Vagina (tissue), 2 donors: ENCODE measurements around the gene TASP1. TPM values are rescaled to one million over a fixed set of nuclear protein-coding genes. Genes with fewer than 3 reads are reported as not detected.

ENCODE experiments used
- DNase-seq, 2 donors: peaks; one replicate each; pipeline ENCODE4 v3.0.0-alpha.2; 2017; ENCODE audit errors: extremely low spot score in 2 of 2
- H3K27ac ChIP-seq: fragments of 200-600 bp; sonication (generic); one replicate; pipeline ENCODE4 v1.5.1; 2019
- H3K27me3 ChIP-seq: fragments of 200-600 bp; sonication (generic); one replicate; pipeline ENCODE4 v1.5.1; 2019
- H3K36me3 ChIP-seq, 2 donors: fragments of 200-600 bp; sonication (generic); one replicate each; pipeline ENCODE4 v1.5.1; 2017 to 2019
- H3K4me1 ChIP-seq: fragments of 200-600 bp; sonication (generic); one replicate; pipeline ENCODE4 v1.5.1; 2019
- H3K4me3 ChIP-seq, 2 donors: fragments of 200-600 bp; sonication (generic); 1 replicate in 1 of 2; 2 replicates in 1 of 2; pipeline ENCODE4 v1.5.1; 2016 to 2019
- H3K9me3 ChIP-seq: fragments of 200-600 bp; sonication (generic); one replicate; pipeline ENCODE4 v1.5.1; 2019
- CTCF ChIP-seq, 3 experiments: fragments of 450-650 bp in 2 of 3; fragments of 200-600 bp in 1 of 3; sonication (generic) in 1 of 3; IDR thresholded peaks; one replicate each; pipeline ENCODE4 v1.5.1; 2017 to 2019; ENCODE audit warnings: antibody characterized with exemption in 3 of 3, mild to moderate bottlenecking in 2 of 3, moderate library complexity in 2 of 3
- POLR2A ChIP-seq, 2 donors: fragments of 450-650 bp; IDR thresholded peaks; one replicate each; pipeline ENCODE4 v1.6.1; 2017; ENCODE audit warnings: antibody characterized with exemption in 2 of 2, mild to moderate bottlenecking in 2 of 2, moderate library complexity in 2 of 2
- POLR2AphosphoS5 ChIP-seq, 2 donors: sonication (generic); formaldehyde crosslinking; IDR thresholded peaks; one replicate each; pipeline ENCODE4 v1.9.0; 2017; ENCODE audit warnings: antibody characterized with exemption in 2 of 2, mild to moderate bottlenecking in 2 of 2, low read depth in 1 of 2; ENCODE audit not compliant: insufficient read depth in 1 of 2
- intact Hi-C: fragments of 100-400 bp; cut with DNase I; formaldehyde crosslinking; loops from one replicate; pipeline ENCODE4 v1.15.1; 2023
- total RNA-seq: library from RNA; depleted of rRNA; stranded (reverse); fragments of >200 nt; gene quantifications from one replicate; pipeline ENCODE4 v1.2.3, GENCODE V29; 2016

The TASP1 gene
- total RNA-seq, 1 donor from 2014 or later, result 12.5 TPM

GRCh38 chr20:13683833-13684232 is 45.1 kb upstream of the TASP1 start:
- Histone ChIP-seq H3K36me3 (no peaks in the 10 kb centered on the region), H3K4me1 (no peaks in the 10 kb centered on the region), H3K27me3 (no peaks in the 10 kb centered on the region), H3K9me3 (no peaks in the 10 kb centered on the region), H3K4me3 (no peak overlapping the region), H3K27ac (no peak overlapping the region)
- no peak for DNase-seq
- intact Hi-C loops, result no loop called here
- TF ChIP-seq POLR2A (IDR thresholded peaks at IDR 0.05) (no peak), POLR2AphosphoS5 (IDR thresholded peaks at IDR 0.05; ENCODE audit: insufficient read depth in 1 of 2, low read depth in 1 of 2) (no peak), CTCF (IDR thresholded peaks at IDR 0.05) (no peak)

GRCh38 chr20:13681248-13682125 is 42.8 kb upstream of the TASP1 start:
- no peak for DNase-seq
- Histone ChIP-seq H3K4me1 (no peaks in the 10 kb centered on the region), H3K27me3 (no peaks in the 10 kb centered on the region), H3K9me3 (no peaks in the 10 kb centered on the region), H3K36me3 (no peaks in the 10 kb centered on the region), H3K27ac (no peak overlapping the region), H3K4me3 (no peak overlapping the region)
- TF ChIP-seq POLR2A (IDR thresholded peaks at IDR 0.05) (no peak), POLR2AphosphoS5 (IDR thresholded peaks at IDR 0.05; ENCODE audit: insufficient read depth in 1 of 2, low read depth in 1 of 2) (no peak), CTCF (IDR thresholded peaks at IDR 0.05) (no peak)
- intact Hi-C loops, result no loop called here

- no peaks in the 10 kb centered on the region for H3K4me1 ChIP-seq
- H3K36me3 ChIP-seq, result no peaks in the 10 kb centered on the region
- no peaks in the 10 kb centered on the region for H3K27me3 ChIP-seq
- H3K4me3 ChIP-seq, result no peak overlapping the region
- no peak overlapping the region for H3K27ac ChIP-seq
- H3K9me3 ChIP-seq, result no peaks in the 10 kb centered on the region
- intact Hi-C loops, result no loop called here
- no peak for DNase-seq
- TF ChIP-seq POLR2AphosphoS5 (IDR thresholded peaks at IDR 0.05; ENCODE audit: insufficient read depth in 1 of 2, low read depth in 1 of 2) (no peak), CTCF (IDR thresholded peaks at IDR 0.05) (no peak), POLR2A (IDR thresholded peaks at IDR 0.05) (no peak)
Observed at GRCh38 chr20:13678944-13679343, 40.2 kb upstream of the TASP1 start.

GRCh38 chr20:13677241-13677640 is 38.5 kb upstream of the TASP1 start:
- no peak for DNase-seq

More at GRCh38 chr20:13677241-13677640, 38.5 kb upstream of the TASP1 start:
- TF ChIP-seq CTCF (IDR thresholded peaks at IDR 0.05) (no peak), POLR2A (IDR thresholded peaks at IDR 0.05) (no peak), POLR2AphosphoS5 (IDR thresholded peaks at IDR 0.05; ENCODE audit: insufficient read depth in 1 of 2, low read depth in 1 of 2) (no peak)
- peaks cover 6% of the 10 kb centered on the region for H3K4me1 ChIP-seq
- H3K36me3 ChIP-seq, result no peaks in the 10 kb centered on the region
- no peak overlapping the region for H3K4me3 ChIP-seq
- intact Hi-C loops, result no loop called here
- H3K27me3 ChIP-seq, result no peaks in the 10 kb centered on the region
- H3K27ac ChIP-seq, result no peak overlapping the region
- H3K9me3 ChIP-seq, result no peaks in the 10 kb centered on the region
